Neural progenitor cell (in vitro differentiated cells): Measurements from ENCODE around the gene ZDHHC12. TPM values are rescaled to one million over a fixed set of nuclear protein-coding genes. Genes with fewer than 3 reads are reported as not detected.

Experiments
- DNase-seq: peaks from one replicate; pipeline ENCODE4 v3.0.0-alpha.2; 2016; ENCODE audit warnings: low spot score
- H2AFZ ChIP-seq: fragments of 200-600 bp; sonication (generic); replicated peaks from 2 replicates; pipeline ENCODE4 v1.6.1; 2016; ENCODE audit warnings: antibody characterized with exemption
- H3F3A ChIP-seq: fragments of 200-600 bp; sonication (generic); 2 replicates; pipeline ENCODE4 v1.6.1; 2016; ENCODE audit warnings: antibody characterized with exemption, low read depth
- H3K27ac ChIP-seq: fragments of 200-600 bp; sonication (generic); 2 replicates; pipeline ENCODE4 v1.5.1; 2016; ENCODE audit warnings: mild to moderate bottlenecking
- H3K27me3 ChIP-seq: fragments of 200-600 bp; sonication (generic); 2 replicates; pipeline ENCODE4 v1.6.1; 2016; ENCODE audit warnings: mild to moderate bottlenecking, moderate library complexity
- H3K36me3 ChIP-seq: fragments of 200-600 bp; sonication (generic); 2 replicates; pipeline ENCODE4 v1.5.1; 2016
- H3K4me1 ChIP-seq: fragments of 200-600 bp; sonication (generic); 2 replicates; pipeline ENCODE4 v1.6.1; 2016; ENCODE audit warnings: mixed run types
- H3K4me2 ChIP-seq: fragments of 200-600 bp; sonication (generic); 2 replicates; pipeline ENCODE4 v1.6.1; 2016
- H3K4me3 ChIP-seq: fragments of 200-600 bp; sonication (generic); 2 replicates; pipeline ENCODE4 v1.5.1; 2016
- H3K79me2 ChIP-seq: fragments of 200-600 bp; sonication (generic); 2 replicates; pipeline ENCODE4 v1.6.1; 2016; ENCODE audit warnings: low read depth
- H3K9ac ChIP-seq: fragments of 200-600 bp; sonication (generic); 2 replicates; pipeline ENCODE4 v1.6.1; 2016
- H3K9me3 ChIP-seq: fragments of 200-600 bp; sonication (generic); 2 replicates; pipeline ENCODE4 v1.5.1; 2016; ENCODE audit warnings: low read depth
- H4K20me1 ChIP-seq: fragments of 200-600 bp; sonication (generic); 2 replicates; pipeline ENCODE4 v1.6.1; 2016; ENCODE audit warnings: low read depth
- H3K27ac Mint-ChIP-seq: 3 replicates; pipeline ENCODE4 v1.8.0; 2021; ENCODE audit warnings: mixed read lengths
- H3K27me3 Mint-ChIP-seq: 2 replicates; pipeline ENCODE4 v1.8.0; 2022; ENCODE audit warnings: low read depth, mild to moderate bottlenecking, inconsistent platforms, moderate library complexity, mixed read lengths; ENCODE audit not compliant: insufficient read depth
- H3K36me3 Mint-ChIP-seq: 3 replicates; pipeline ENCODE4 v1.8.0; 2021; ENCODE audit warnings: mixed read lengths
- H3K4me1 Mint-ChIP-seq: 3 replicates; pipeline ENCODE4 v1.8.0; 2021; ENCODE audit warnings: mixed read lengths
- H3K4me3 Mint-ChIP-seq: 3 replicates; pipeline ENCODE4 v1.8.0; 2021; ENCODE audit warnings: mild to moderate bottlenecking, moderate library complexity, mixed read lengths
- H3K9me3 Mint-ChIP-seq: 3 replicates; pipeline ENCODE4 v1.8.0; 2020; ENCODE audit warnings: mixed read lengths
- CTCF ChIP-seq: fragments of 200-600 bp; sonication (generic); IDR thresholded peaks from 2 replicates; pipeline ENCODE4 v1.5.1; 2017; ENCODE audit warnings: antibody characterized with exemption, mild to moderate bottlenecking
- EZH2 ChIP-seq: fragments of 200-600 bp; sonication (generic); IDR thresholded peaks from 2 replicates; pipeline ENCODE4 v1.6.1; 2017; ENCODE audit warnings: antibody characterized with exemption, mild to moderate bottlenecking, moderate library complexity
- EZH2phosphoT487 ChIP-seq: fragments of 200-600 bp; sonication (generic); IDR thresholded peaks from 2 replicates; pipeline ENCODE4 v1.6.1; 2017; ENCODE audit warnings: antibody characterized with exemption
- total RNA-seq: library from RNA; depleted of rRNA; stranded (reverse); fragments of >200 nt; gene quantifications from 2 replicates; pipeline ENCODE4 v1.2.3, GENCODE V29; 2015; ENCODE audit warnings: low replicate concordance

ZDHHC12 gene
- total RNA-seq, 1 donor from 2014 or later: 16.8 TPM

- Mint-ChIP-seq H3K9me3 (no peaks in the 10 kb centered on the region), H3K4me1 (no peaks in the 10 kb centered on the region), H3K27me3 (peaks cover 3% of the 10 kb centered on the region), H3K36me3 (peaks cover 6% of the 10 kb centered on the region), H3K27ac (no peak overlapping the region), H3K4me3 (no peak overlapping the region)
- no peaks in the 10 kb centered on the region for H3K27me3 ChIP-seq
- DNase-seq: no peak
- H3K4me2 ChIP-seq: no peak overlapping the region
- no peaks in the 10 kb centered on the region for H4K20me1 ChIP-seq
- no peak overlapping the region for H3K4me3 ChIP-seq
- no peaks in the 10 kb centered on the region for H3K36me3 ChIP-seq
- no peak overlapping the region for H3K9ac ChIP-seq
- TF ChIP-seq EZH2phosphoT487: no peak
- no peak for TF ChIP-seq CTCF
- TF ChIP-seq EZH2: no peak
- no peaks in the 10 kb centered on the region for H3K79me2 ChIP-seq
- H3F3A ChIP-seq: no peaks in the 10 kb centered on the region
- no peak overlapping the region for H3K27ac ChIP-seq
- no peak overlapping the region for H2AFZ ChIP-seq
- H3K4me1 ChIP-seq: no peaks in the 10 kb centered on the region
- no peaks in the 10 kb centered on the region for H3K9me3 ChIP-seq
Observed at GRCh38 chr9:128743421-128743820, 19.5 kb upstream of the ZDHHC12 start.

GRCh38 chr9:128742401-128742800 is 18.5 kb upstream of the ZDHHC12 start:
- Histone ChIP-seq H3K79me2 (no peaks in the 10 kb centered on the region), H3K9me3 (no peaks in the 10 kb centered on the region), H2AFZ (no peak overlapping the region), H3K27me3 (no peaks in the 10 kb centered on the region), H3K4me3 (no peak overlapping the region), H3K9ac (no peak overlapping the region), H3K4me2 (no peak overlapping the region), H3K36me3 (no peaks in the 10 kb centered on the region), H3K27ac (no peak overlapping the region), H3F3A (no peaks in the 10 kb centered on the region), H4K20me1 (no peaks in the 10 kb centered on the region), H3K4me1 (no peaks in the 10 kb centered on the region)
- Mint-ChIP-seq H3K4me1 (no peaks in the 10 kb centered on the region), H3K9me3 (no peaks in the 10 kb centered on the region), H3K36me3 (peaks cover 6% of the 10 kb centered on the region), H3K27ac (peak overlapping the region; percentile 66), H3K27me3 (peaks cover 3% of the 10 kb centered on the region), H3K4me3 (no peak overlapping the region)
- no peak for DNase-seq
- TF ChIP-seq EZH2phosphoT487: no peak
- no peak for TF ChIP-seq CTCF
- TF ChIP-seq EZH2: no peak

GRCh38 chr9:128735373-128735772 is 11.4 kb upstream of the ZDHHC12 start:
- H3K27me3 Mint-ChIP-seq: no peaks in the 10 kb centered on the region
- H3K27ac Mint-ChIP-seq: no peak overlapping the region
- no peak overlapping the region for H2AFZ ChIP-seq
- TF ChIP-seq EZH2: no peak
- no peak for TF ChIP-seq EZH2phosphoT487
- TF ChIP-seq CTCF: no peak
- H3K27me3 ChIP-seq: no peaks in the 10 kb centered on the region
- DNase-seq: no peak
- no peak overlapping the region for H3K27ac ChIP-seq
- no peaks in the 10 kb centered on the region for H3K9me3 Mint-ChIP-seq
- peaks cover 9% of the 10 kb centered on the region for H3F3A ChIP-seq
- no peak overlapping the region for H3K4me3 ChIP-seq
- no peak overlapping the region for H3K4me2 ChIP-seq
- H3K9ac ChIP-seq: no peak overlapping the region
- peaks cover 13% of the 10 kb centered on the region for H3K4me1 Mint-ChIP-seq
- no peaks in the 10 kb centered on the region for H3K79me2 ChIP-seq
- no peak overlapping the region for H3K4me3 Mint-ChIP-seq
- no peaks in the 10 kb centered on the region for H3K9me3 ChIP-seq
- no peaks in the 10 kb centered on the region for H3K36me3 ChIP-seq
- H3K4me1 ChIP-seq: no peaks in the 10 kb centered on the region
- H4K20me1 ChIP-seq: no peaks in the 10 kb centered on the region
- H3K36me3 Mint-ChIP-seq: peaks cover 13% of the 10 kb centered on the region
